Retinal pigment epithelial cell (primary cell): ENCODE data around the gene MED7.

Experiments used
- DNase-seq: peaks from one replicate; pipeline ENCODE4 v3.0.0-alpha.2; 2010; ENCODE audit warnings: low read depth
- H3K4me3 ChIP-seq: 2 replicates; pipeline ENCODE4 v1.5.1; 2011; ENCODE audit warnings: mild to moderate bottlenecking, low read length, control low read depth, moderate library complexity
- CTCF ChIP-seq: conservative IDR thresholded peaks from 2 replicates; pipeline ENCODE4 v1.5.1; 2011; ENCODE audit warnings: low read depth, low read length, control low read depth, inconsistent platforms

Gene MED7

GRCh38 chr5:157182143-157182757, 39.6 kb upstream of the MED7 start:
- no peak overlapping the region for H3K4me3 ChIP-seq
- TF ChIP-seq CTCF = no peak
- no peak for DNase-seq

- DNase-seq = no peak
- H3K4me3 ChIP-seq = no peak within 1 kb of the TSS
- no peak for TF ChIP-seq CTCF
Measured at GRCh38 chr5:157180374-157181264, 38.0 kb upstream of the MED7 start, which contains the start of gene ITK. TSS of gene ITK (plus strand) at chr5:157180840. CDS start at chr5:157180978, 138 bp downstream.

- H3K4me3 ChIP-seq = no peak overlapping the region
- no peak for DNase-seq
- no peak for TF ChIP-seq CTCF
Measured at GRCh38 chr5:157178966-157179365, 36.3 kb upstream of the MED7 start.

GRCh38 chr5:157177953-157178352, 35.3 kb upstream of the MED7 start:
- no peak for TF ChIP-seq CTCF
- DNase-seq = no peak
- H3K4me3 ChIP-seq = no peak overlapping the region

GRCh38 chr5:157175071-157175612, 32.5 kb upstream of the MED7 start:
- no peak for TF ChIP-seq CTCF
- no peak overlapping the region for H3K4me3 ChIP-seq
- no peak for DNase-seq

- no peak for DNase-seq
- H3K4me3 ChIP-seq = no peak overlapping the region
- TF ChIP-seq CTCF = no peak
Measured at GRCh38 chr5:157172403-157172802, 29.7 kb upstream of the MED7 start.
